Smooth muscle cell (in vitro differentiated cells): ENCODE results near the gene HMGB2. TPM values are rescaled to one million over a fixed set of nuclear protein-coding genes. Genes with fewer than 3 reads are reported as not detected.

Experiments
- DNase-seq: peaks from one replicate; lab custom pipeline; 2025; ENCODE audit not compliant: unreplicated experiment; lab: John Stamatoyannopoulos, UW
- H2AFZ ChIP-seq: fragments of 200-600 bp; sonication (generic); 2 replicates; pipeline ENCODE4 v1.6.0; 2016; ENCODE audit warnings: antibody characterized with exemption, low read depth, mild to moderate bottlenecking
- H3F3A ChIP-seq: fragments of 200-600 bp; sonication (generic); 2 replicates; pipeline ENCODE4 v1.6.0; 2017; ENCODE audit warnings: antibody characterized with exemption, low read depth
- H3K27ac ChIP-seq: fragments of 200-600 bp; sonication (generic); 2 replicates; pipeline ENCODE4 v1.5.1; 2016; ENCODE audit warnings: low read depth, mild to moderate bottlenecking
- H3K27me3 ChIP-seq: fragments of 200-600 bp; sonication (generic); 2 replicates; pipeline ENCODE4 v1.6.1; 2016; ENCODE audit warnings: low read depth, mild to moderate bottlenecking
- H3K36me3 ChIP-seq: fragments of 200-600 bp; sonication (generic); 2 replicates; pipeline ENCODE4 v1.5.1; 2016; ENCODE audit warnings: low read depth
- H3K4me1 ChIP-seq: fragments of 200-600 bp; sonication (generic); 2 replicates; pipeline ENCODE4 v1.5.1; 2016; ENCODE audit warnings: low read depth
- H3K4me2 ChIP-seq: fragments of 200-600 bp; sonication (generic); 2 replicates; pipeline ENCODE4 v1.6.0; 2016; ENCODE audit warnings: mild to moderate bottlenecking
- H3K4me3 ChIP-seq: fragments of 200-600 bp; sonication (generic); 2 replicates; pipeline ENCODE4 v1.5.1; 2016; ENCODE audit warnings: mild to moderate bottlenecking
- H3K79me2 ChIP-seq: fragments of 200-600 bp; sonication (generic); 2 replicates; pipeline ENCODE4 v1.6.0; 2016; ENCODE audit warnings: low read depth, mild to moderate bottlenecking
- H3K9ac ChIP-seq: fragments of 200-600 bp; sonication (generic); 2 replicates; pipeline ENCODE4 v1.6.0; 2016; ENCODE audit warnings: low read depth
- H3K9me3 ChIP-seq: fragments of 200-600 bp; sonication (generic); replicated peaks from 2 replicates; pipeline ENCODE4 v1.5.1; 2016; ENCODE audit warnings: low read depth
- H4K20me1 ChIP-seq: fragments of 200-600 bp; sonication (generic); 2 replicates; pipeline ENCODE4 v1.6.0; 2016; ENCODE audit warnings: low read depth
- WGBS: methylation state at CpG from one replicate; pipeline ENCODE4 v1.1.7; 2016; ENCODE audit warnings: low lambda C conversion rate; 5-methylcytosine and 5-hydroxymethylcytosine counted together
- polyA plus RNA-seq: library from polyadenylated mRNA; unstranded; fragments of >200 nt; fragmentation: Nextera tagmentation; extraction: Ambion mirVana; gene quantifications from 2 replicates; pipeline ENCODE4 v1.2.1, GENCODE V29; 2016
- total RNA-seq: library from RNA; depleted of rRNA; stranded (reverse); fragments of >200 nt; gene quantifications from 2 replicates; pipeline ENCODE4 v1.2.3, GENCODE V29; 2014
- TF ChIP-seq, protein P1 (sequence below): fragments of 200-600 bp; sonication (generic); IDR thresholded peaks from 2 replicates; pipeline ENCODE4 v1.5.1; 2017; ENCODE audit warnings: borderline replicate concordance, mild to moderate bottlenecking, antibody characterized with exemption; ENCODE audit not compliant: insufficient read depth, poor library complexity, severe bottlenecking

Gene HMGB2
- total and polyA plus RNA-seq, 2 experiments from 2014 or later: 22.6 to 54.9 TPM

- H3K36me3 ChIP-seq: peaks cover 5% of the 10 kb centered on the region
- DNase-seq: no peak
- H3K27me3 ChIP-seq: no peaks in the 10 kb centered on the region
- TF ChIP-seq, protein P1, sequence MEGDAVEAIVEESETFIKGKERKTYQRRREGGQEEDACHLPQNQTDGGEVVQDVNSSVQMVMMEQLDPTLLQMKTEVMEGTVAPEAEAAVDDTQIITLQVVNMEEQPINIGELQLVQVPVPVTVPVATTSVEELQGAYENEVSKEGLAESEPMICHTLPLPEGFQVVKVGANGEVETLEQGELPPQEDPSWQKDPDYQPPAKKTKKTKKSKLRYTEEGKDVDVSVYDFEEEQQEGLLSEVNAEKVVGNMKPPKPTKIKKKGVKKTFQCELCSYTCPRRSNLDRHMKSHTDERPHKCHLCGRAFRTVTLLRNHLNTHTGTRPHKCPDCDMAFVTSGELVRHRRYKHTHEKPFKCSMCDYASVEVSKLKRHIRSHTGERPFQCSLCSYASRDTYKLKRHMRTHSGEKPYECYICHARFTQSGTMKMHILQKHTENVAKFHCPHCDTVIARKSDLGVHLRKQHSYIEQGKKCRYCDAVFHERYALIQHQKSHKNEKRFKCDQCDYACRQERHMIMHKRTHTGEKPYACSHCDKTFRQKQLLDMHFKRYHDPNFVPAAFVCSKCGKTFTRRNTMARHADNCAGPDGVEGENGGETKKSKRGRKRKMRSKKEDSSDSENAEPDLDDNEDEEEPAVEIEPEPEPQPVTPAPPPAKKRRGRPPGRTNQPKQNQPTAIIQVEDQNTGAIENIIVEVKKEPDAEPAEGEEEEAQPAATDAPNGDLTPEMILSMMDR: no peak
- peaks cover 35% of the 10 kb centered on the region for H3K4me1 ChIP-seq
- H3K9me3 ChIP-seq: no peaks in the 10 kb centered on the region
- peak overlapping the region; percentile 86 for H3K27ac ChIP-seq
- H2AFZ ChIP-seq: peak overlapping the region; percentile 85
- peaks cover 9% of the 10 kb centered on the region for H4K20me1 ChIP-seq
- peak overlapping the region; percentile 86 for H3K9ac ChIP-seq
- peaks cover 39% of the 10 kb centered on the region for H3K79me2 ChIP-seq
- H3K4me3 ChIP-seq: peak overlapping the region; percentile 82
- peak overlapping the region; percentile 92 for H3K4me2 ChIP-seq
- WGBS: 2% methylated on average over 11 of the region's 53 CpGs
- peaks cover 14% of the 10 kb centered on the region for H3F3A ChIP-seq
These were observed 487 bp downstream of the HMGB2 start for GRCh38 chr4:173333658-173334084.

GRCh38 chr4:173332963-173333657 is 1.0 kb downstream of the HMGB2 start:
- H4K20me1 ChIP-seq: peaks cover 9% of the 10 kb centered on the region
- peaks cover 5% of the 10 kb centered on the region for H3K36me3 ChIP-seq
- H3F3A ChIP-seq: peaks cover 14% of the 10 kb centered on the region
- H2AFZ ChIP-seq: no peak overlapping the region
- H3K4me2 ChIP-seq: peak overlapping the region; percentile 92
- DNase-seq: no peak
- peaks cover 35% of the 10 kb centered on the region for H3K4me1 ChIP-seq
- peaks cover 39% of the 10 kb centered on the region for H3K79me2 ChIP-seq
- H3K9ac ChIP-seq: peak overlapping the region; percentile 54
- H3K4me3 ChIP-seq: peak overlapping the region; percentile 82
- no peaks in the 10 kb centered on the region for H3K9me3 ChIP-seq
- WGBS: 20% methylated on average over 21 of the region's 21 CpGs
- TF ChIP-seq, protein P1: no peak
- peak overlapping the region; percentile 86 for H3K27ac ChIP-seq
- no peaks in the 10 kb centered on the region for H3K27me3 ChIP-seq

GRCh38 chr4:173332021-173332487 is 2.1 kb downstream of the HMGB2 start:
- no peak overlapping the region for H3K27ac ChIP-seq

More at GRCh38 chr4:173332021-173332487, 2.1 kb downstream of the HMGB2 start:
- Histone ChIP-seq H3F3A (peaks cover 14% of the 10 kb centered on the region), H3K4me1 (peaks cover 35% of the 10 kb centered on the region), H3K79me2 (peaks cover 39% of the 10 kb centered on the region), H2AFZ (no peak overlapping the region), H3K9me3 (no peaks in the 10 kb centered on the region), H3K36me3 (peaks cover 5% of the 10 kb centered on the region), H3K9ac (no peak overlapping the region), H3K4me3 (peak overlapping the region; percentile 82), H3K4me2 (peak overlapping the region; percentile 92), H3K27me3 (no peaks in the 10 kb centered on the region), H4K20me1 (peaks cover 9% of the 10 kb centered on the region)
- DNase-seq: no peak
- TF ChIP-seq, protein P1: no peak
- WGBS: 84% methylated on average over 6 of the region's 6 CpGs
